HG03571 (cell line): Measurements from ENCODE around the gene TFF2.

Experiments used
- ATAC-seq: cut with Tn5 transposase; IDR thresholded peaks from one replicate; pipeline ENCODE4 v1.9.1; 2021; ENCODE audit not compliant: unreplicated experiment

Gene TFF2

DNA sequence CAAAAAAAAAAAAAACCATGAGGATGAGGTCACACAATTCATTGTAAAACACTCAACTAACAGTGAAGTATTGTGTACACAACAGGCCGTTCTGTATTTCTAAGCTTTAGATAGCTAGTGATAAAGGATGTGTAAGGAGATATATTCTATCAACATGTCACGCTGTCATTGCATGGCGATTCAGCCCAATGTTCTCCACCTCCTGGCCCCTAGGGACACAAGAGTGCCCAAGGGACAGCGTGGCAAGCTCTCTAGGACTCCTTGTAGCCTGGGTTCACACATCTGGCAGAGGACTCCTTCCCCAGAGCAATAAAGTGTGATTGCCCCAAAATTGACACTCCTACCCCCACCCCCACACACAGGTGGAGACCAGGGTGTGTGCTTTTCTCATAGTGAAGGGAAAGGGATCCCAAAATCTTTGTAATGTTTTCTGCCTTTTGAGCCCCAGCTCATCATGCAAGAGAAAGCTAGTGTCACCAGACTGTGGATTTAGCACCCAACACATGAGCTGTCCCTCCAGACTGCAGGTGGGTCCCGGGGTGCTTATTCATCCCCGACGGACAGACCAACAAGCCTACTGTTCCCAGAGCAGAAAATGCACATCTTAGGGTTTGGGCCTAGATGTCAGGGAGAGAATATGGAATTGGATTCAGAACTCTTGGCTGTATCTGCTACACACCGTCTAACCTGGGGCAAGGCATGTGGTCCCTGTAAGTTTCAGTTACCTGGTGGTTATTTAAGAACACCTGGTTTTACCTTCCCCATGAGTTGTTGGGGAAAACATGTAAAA is 33.6 kb upstream of the TFF2 start:
- no peak for ATAC-seq

DNA sequence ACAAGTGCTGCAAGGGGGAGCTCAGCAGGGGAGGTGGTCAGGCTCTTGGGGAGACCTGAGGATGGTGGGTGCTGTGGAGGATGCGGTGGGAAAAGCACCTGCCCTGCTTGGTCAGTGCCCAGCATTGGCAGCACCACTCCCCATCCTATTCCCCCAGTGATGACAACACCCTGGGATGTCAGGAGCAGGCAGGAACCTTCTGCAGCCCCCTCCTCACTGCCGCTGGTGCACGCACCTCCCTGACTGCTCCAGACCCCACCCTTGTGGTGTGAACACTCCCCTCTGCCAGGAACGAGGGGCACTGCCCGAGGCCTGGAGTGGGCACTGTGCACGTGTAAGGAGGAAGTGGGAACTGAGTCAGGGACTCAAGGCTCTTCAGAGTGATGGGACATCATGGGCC is 32.5 kb upstream of the TFF2 start:
- ATAC-seq: no peak

DNA sequence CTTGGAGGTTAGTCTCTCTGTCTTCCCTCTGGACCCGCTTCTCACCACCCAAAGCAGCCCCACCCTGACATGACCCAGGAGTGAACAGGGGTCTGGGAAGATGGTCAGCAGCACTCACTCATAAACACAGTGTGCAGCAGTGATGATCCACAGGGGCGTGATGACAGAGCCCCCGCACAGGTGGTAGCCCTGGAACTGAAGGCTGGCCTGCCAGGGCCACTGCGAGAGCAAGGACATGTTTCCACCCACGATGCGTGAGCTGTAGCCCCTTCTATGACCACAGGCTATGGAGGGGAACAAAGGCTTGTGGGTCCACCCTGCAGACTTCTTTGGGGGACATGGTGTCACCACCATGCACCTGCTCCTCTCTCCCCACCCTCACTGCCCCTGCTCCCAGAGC is 32.1 kb upstream of the TFF2 start:
- ATAC-seq: no peak

DNA sequence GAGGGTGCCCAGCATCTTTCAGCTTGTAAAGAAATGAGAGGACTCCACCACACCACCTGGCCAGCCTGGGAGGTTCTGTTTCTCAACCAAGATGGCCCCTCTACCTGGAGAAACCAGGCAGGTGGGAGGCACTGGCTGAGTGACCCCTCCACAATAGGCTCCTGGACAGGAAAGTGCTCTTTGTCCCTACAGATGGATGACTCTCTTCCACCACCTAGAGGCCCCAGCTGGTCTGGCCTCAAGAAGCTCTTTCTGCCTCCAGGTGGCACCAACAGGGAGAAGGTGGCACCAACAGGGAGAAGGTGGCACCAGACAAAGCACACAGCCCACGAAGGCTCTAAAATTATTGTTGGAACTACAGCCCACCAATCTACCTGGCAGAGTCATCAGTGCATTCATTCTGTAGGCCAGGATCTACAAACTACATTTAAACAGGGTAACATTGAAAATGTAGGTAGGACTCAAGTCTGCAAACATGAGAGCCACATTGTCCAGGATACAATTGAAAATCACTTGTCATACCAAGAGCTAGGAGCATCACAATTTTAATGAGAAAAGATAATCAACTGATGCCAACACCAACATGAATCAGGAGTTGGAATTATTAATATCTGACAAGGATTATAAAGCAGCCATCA is 30.7 kb upstream of the TFF2 start:
- ATAC-seq: no peak

DNA sequence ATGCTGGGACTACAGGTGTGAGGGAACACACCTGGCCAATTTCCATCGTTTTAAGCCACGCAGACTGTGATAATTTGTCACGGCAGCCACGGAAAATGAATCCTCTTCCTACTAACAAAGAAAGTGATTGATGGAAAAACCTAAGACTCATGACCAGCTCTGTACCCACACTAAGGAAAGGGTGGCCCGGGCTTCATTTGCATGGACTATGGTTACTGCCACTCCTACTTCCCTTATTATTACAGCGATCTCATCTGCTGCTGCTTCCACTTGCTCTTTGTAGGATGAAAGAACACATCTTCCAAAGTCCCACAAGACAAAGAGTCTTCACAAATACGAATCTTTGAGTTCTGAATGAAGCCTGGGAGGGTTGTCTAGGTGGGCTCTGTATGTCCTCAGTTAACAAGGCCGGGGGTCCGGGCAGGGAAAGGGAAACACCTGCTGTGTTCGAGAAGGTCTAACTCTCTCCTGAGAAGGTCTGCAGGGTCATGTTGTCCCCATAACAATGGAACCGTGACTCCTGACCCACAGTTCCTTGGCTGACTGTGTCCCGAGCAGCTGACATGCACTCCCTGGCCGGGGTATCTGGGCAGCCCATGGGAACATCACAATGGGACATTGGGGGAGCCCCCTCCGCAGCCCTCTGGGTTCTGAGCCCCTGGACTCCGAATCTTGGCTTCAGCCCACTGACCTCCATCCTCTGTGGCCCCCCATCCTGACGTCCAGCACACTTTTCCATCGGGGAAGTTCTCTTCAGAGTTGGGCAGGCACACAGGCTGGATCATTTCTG is 28.8 kb upstream of the TFF2 start:
- no peak for ATAC-seq

DNA sequence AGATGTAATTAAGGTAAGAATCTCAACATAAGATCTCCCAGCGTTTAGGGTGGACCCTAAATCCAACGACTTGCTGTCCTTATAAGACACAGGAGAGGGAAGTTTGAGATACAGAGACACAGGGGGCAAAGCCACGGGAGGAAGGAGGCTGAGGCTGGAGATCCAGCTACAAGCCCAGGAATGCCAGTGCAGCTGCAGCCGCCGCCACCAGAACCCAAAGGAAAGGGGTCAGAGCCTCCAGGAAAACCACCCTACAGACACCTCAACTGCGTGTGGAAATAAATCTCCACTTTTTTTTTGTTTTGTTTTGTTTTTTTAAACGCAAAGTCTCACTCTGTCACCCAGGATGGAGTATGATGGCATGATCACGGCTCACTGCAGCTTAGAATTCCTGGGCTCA is 27.6 kb upstream of the TFF2 start:
- no peak for ATAC-seq

DNA sequence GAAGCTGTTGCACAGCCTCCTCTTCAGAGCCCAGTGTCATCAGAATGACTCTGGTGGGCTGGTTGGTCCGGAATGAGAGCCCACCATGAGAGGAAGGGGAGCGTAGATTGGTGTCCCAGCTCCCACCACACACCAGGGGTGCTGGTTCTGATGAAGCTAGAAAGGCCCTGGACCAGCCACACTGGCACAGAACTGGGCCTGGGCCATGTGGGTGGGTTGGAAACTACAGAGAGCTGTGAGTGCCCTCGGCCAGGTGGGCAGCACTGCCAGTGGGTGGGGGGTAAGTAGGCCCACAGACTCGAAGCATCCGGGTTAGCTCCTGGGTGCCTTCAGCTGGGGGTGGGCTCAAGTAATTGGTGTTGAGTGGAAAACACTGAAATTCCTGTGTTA is 27.2 kb upstream of the TFF2 start:
- ATAC-seq: no peak

DNA sequence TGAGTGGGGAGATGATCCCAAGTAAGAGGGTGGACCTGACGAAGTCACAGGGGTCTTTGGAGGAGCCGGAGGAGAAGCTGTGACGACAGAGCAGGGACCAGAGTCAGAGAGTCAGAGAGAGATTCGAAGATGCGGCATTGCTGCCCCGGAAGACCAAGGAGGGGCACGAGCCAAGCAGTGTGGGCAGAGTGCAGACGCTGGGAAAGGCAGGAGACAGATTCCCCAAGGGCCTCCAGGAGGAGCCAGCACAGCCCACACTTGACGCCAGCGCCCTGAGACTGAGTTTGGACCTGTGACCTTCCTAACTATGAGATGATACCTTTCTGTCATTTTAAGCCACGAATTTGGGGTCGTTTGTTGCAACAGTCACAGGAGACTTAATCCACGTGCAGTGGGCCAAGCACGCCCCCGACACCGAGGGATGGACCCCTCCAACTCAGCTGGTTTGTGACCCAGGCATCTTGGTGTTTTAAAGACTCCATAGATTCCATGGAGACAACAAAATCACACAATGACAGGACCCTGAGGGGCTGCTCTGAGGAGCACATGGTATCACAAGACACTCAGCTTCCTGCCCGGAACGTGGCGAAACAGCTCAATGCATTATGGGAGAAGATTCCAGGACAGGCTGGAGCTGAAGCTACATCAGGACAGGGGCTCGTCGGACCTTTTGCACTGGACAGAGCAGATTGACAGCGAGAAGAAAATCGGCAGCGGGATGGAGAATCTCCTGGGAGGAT is 26.6 kb upstream of the TFF2 start:
- ATAC-seq: no peak

DNA sequence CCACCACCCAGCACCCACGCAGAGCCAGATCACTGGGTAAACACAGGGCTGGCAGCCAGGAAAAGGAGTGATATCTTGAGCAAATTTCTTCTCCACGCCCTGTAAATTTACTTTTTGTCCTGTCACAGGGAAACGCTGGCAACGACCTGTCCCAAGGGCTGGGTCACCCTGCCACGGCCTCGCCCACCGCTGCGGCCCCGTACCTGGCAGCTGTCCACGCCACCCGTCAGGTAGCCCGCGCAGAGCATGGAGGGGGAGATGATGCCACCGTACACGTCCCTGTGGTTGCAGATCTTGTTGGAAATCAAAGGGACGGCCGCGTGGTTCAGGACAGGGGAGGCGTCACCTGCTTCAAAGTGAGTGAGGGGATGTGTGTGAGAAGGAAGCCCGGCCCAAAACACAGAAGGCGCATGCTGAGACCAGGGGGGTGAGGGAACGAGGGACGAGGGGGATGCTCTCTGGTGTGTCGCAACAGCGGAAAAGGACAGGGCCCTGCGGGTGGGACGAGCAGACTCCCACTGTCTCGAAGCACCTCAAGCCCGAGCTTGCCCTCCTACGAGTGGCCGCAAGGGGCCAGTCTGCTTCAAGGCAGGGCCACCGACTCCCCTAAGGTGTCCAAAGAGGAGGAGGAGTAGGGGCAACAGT is 25.7 kb upstream of the TFF2 start:
- no peak for ATAC-seq

DNA sequence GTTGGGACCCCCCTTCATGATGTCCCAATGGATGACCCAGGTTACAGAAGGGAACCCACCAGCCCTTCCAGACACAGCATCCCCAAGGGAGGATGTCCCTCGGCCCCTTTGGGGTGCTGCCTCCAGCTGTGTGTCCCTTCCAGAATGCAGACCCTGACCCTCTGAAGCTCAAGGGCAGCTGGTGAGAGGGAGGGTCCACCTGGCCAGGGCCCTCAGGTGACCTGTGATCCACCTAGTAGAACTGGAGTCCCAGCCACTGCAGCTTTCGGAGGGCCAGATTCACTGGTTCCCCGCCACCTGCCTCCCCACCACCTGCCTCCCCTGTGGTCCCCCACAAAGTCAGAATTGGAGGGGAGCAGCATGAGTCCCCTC is 25.2 kb upstream of the TFF2 start:
- no peak for ATAC-seq

DNA sequence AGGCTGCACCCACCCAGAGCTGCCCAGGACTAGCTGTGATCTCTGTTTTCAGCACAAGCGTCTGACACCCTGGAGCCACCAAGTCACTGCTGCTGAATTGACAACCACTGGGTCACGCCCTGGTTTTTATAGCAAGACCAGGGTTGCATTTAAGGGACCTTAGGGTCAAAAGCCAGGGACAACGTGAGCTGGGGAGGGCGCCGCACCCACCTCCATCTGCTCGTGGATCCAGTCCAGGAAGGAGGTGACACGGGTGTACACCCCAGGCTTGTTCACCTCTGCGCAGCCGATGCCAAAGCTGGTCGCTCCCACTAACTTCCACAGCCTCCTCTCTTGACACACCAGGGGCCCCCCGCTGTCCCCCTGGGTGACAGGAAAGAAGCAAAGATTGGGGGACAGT is 24.7 kb upstream of the TFF2 start:
- no peak for ATAC-seq

DNA sequence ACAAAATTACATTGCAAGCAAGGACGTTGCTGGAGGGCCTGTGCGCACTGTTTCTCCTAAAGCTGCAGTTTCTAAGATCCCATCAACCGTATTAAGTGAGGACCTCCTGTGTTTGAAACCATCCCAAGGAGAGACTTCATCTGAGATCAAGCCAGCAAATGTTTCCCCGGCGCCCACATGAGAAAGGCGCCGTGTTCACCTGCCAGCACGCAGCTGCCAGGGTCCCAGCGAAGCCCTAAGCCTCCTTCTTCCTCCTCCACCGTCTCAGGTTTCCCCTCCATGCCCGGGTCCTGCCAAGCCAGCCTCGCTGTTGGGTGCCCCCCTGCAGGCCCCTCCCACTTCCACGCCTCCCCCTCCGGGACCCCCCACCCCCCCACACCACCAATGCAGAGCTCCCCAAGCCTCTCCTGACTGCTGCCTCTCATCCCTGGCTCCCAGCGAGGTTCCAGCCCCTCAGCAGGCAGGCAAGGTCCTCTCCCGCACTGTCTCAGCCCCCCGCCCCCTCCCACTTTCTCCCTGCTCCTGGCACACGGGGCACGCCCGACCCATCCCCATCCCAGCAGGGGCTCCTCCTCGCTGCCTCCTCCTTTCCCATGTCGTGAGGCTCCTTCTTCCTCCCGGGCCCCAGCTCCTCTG is 24.2 kb upstream of the TFF2 start:
- ATAC-seq: no peak

DNA sequence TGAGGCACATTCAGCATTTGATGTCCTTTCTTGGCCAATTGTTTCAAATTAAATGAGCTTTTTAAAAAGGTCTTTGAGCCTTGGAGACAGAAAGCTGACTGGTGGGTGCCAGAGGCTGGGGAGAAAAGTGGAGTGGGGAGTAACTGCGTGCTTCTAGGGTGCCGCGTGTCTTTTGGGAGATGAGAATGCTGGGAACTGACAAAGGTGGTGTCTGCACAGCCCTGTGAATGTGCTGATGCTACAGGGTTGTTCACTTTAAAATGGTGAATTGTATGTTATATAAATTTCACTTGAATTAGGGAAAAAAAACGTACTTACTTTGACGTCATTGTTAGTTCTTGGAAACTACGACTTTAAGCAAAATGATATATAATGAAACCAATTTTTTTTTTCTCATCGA is 23.7 kb upstream of the TFF2 start:
- ATAC-seq: no peak

DNA sequence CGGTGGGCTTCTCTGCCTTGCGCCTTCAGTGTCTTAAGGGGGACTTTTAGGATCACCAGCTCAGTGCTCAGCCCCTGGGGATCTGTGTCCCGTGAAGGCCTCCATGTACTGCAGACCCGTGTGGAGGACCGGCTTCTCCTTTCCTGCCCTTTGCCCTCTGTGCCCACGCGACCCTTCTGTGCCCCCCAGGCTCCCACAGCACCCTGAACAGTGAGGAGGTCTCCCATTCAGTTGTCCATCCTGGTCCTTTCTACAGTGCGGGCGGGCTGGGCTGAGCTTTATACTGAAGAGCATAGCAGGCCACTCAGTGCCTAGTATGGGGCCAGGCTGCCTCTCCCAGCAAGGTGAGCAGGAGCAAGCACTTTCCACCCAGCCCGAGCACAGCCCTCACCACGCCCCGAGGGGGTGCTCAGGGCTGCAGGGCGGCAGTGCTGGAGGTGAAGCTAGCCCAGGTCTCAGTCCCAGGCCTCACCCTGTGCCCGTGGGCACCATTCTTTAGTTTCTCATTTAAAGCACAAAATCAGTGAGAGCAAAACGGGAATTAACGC is 23.2 kb upstream of the TFF2 start:
- no peak for ATAC-seq

DNA sequence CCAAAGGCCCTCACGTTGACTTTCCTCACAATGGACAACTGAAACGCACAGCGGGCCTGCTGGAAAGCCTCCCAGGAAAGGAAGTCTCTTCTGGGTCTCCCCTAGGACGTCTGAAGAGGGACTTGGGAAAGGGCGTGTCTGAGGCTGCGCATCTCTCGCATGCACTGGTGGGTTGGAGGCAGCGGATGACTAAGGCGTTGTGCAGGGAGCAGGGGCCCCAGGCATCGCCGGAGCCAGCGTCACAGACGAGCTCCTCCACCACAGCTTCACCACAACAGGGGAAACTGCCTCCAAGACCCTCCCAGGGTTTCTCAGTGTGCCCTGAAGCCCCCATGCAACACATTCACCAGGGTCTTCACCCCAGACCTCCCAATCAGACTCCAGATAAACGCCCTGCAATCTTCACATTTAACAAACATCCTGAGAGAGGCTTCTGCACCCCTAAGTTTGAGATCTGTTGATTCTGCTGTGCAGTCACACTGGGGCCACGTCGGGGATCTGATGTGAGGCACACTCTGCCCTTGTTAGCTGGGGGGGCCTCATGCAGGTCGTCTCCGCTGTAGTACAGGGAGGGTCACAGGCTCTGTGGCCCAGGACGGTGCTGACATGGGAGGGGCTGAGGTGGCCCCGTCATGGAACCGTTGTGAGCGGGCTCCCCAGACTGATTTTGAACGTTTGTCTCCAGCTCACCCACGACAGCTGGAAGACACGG is 22.6 kb upstream of the TFF2 start:
- no peak for ATAC-seq

DNA sequence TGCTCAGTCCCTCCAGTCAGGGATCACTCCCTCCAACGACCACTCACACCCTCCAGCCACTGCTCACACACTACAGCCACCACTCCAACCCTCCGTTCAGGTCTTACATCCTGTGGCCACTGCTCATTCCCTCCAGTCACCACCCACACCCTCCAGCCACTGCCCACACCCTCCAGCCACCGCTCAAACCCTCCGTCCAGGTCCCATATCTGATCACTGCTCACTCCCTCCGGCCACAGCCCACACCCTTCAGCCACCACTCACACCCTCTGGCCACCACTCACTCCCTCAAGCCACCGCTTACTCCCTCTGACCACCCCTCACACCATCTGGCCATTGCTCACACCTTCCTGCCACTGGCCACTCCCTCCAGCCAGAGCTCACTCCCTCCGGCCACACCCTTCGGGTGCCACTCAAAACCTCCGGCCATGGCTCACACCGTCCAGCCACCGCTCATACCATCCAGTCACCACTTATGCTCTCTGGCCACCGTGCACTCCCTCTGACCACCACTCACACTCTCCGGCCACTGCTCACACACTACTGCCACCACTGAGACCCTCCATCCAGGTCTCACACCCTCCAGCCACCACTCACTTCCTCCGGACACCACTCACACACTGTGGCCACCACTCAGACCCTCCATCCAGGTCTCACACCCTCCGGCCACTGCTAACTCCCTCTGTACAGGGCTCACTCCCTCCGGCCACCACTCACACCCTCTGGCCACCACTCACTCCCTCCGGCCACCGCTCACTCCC is 20.3 kb upstream of the TFF2 start:
- ATAC-seq: no peak

DNA sequence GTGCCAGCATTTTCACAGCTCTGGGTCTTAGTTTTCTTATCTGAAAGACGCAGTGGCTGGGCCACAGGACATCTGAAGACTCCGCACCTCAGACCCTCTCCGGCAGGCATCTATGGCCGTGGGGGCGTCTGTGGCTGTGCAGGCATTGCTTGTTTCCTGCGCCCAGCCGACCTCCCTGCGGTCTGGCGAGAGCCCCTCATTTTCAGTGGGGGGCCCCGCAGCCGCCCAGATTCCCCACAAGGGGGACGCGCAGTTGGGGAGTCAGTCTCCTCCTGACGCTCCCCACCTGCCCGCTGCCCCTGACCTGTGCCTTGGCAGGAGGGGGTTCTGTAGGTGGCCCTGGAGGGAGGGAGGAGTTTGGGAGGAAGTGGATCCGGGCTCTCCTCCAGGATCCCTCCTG is 19.0 kb upstream of the TFF2 start:
- ATAC-seq: no peak

DNA sequence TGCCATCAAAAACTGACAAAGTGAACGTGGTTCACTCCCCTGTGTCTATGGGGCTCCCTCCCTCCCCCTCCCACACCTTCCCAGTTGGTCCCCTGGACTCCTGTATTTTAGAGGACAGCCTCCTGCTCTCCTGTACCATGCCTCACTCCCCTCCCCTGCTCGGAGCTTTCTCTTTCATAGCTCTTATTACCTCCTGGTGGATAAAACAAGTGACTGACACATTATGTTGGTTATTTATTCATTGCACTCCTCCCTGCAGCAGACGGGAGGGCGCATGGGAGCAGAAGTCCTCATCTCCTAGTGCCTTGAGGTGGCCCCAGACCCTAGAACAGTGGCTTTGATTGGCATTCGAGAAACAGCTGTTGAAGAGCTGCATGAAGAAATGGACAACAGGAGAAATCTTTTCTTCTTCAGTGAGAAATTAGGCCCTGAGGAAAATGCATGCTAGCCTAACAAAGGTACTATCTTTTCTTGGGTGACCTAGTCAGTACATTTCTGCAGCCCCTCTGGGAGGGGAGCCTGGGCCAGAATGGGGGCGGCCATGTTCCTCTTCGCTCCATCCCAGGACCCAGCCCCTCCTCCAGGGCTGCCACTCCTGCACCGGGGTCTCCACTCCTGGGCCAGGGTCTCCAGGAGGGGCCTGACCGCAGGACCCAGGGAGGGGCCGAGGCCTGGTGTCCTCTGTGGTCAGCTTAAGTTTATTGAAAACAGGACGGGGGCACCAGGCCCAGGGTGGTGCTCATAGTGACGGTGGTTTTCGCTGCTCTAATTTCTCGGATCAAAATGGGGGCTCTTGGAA is 16.8 kb upstream of the TFF2 start:
- ATAC-seq: no peak
